K562 (cell line): ENCODE measurements around the gene TMEM248. TPM values are rescaled to one million over a fixed set of nuclear protein-coding genes. Genes with fewer than 3 reads are reported as not detected.

Experiments
- ATF3 ChIP-seq, 2 experiments: fragments of 450-650 bp in 1 of 2; sonication (generic) in 1 of 2; formaldehyde crosslinking in 1 of 2; IDR thresholded peaks in 1 of 2; conservative IDR thresholded peaks in 1 of 2; 2 replicates each; pipeline versions ENCODE4 v1.6.1 to v1.8.1; 2016 to 2023; ENCODE audit warnings: mild to moderate bottlenecking in 2 of 2, moderate library complexity in 2 of 2, inconsistent platforms in 1 of 2, missing genetic modification reagents in 1 of 2
- CBFA2T2 ChIP-seq: fragments of 450-650 bp; conservative IDR thresholded peaks from 2 replicates; pipeline ENCODE4 v1.6.1; 2017; ENCODE audit warnings: mild to moderate bottlenecking
- CBFB ChIP-seq: sonication (generic); formaldehyde crosslinking; IDR thresholded peaks from 2 replicates; pipeline ENCODE4 v1.4.0; 2020; ENCODE audit warnings: mild to moderate bottlenecking, missing genetic modification reagents
- CBX5 ChIP-seq: IDR thresholded peaks from 2 replicates; pipeline ENCODE4 v1.6.1; 2014; ENCODE audit warnings: low read depth, borderline replicate concordance
- DDX20 ChIP-seq: fragments of 450-650 bp; IDR thresholded peaks from 2 replicates; pipeline ENCODE4 v1.6.1; 2016; ENCODE audit warnings: missing genetic modification characterization, low read depth, mild to moderate bottlenecking, missing compliant biosample characterization, moderate library complexity
- DPF2 ChIP-seq: fragments of 450-650 bp; IDR thresholded peaks from 2 replicates; pipeline ENCODE4 v1.6.1; 2016
- ELF1 ChIP-seq: fragments of 200-800 bp; sonication (Bioruptor generic); IDR thresholded peaks from 2 replicates; pipeline ENCODE4 v1.6.1; 2016; ENCODE audit warnings: missing genetic modification characterization, missing compliant biosample characterization
- FOXK1 ChIP-seq: sonication (generic); formaldehyde crosslinking; IDR thresholded peaks from 2 replicates; pipeline ENCODE4 v1.8.0; 2022; ENCODE audit warnings: missing genetic modification reagents, mild to moderate bottlenecking, borderline replicate concordance
- FOXO4 ChIP-seq: fragments of 450-650 bp; formaldehyde crosslinking; IDR thresholded peaks from 2 replicates; pipeline ENCODE4 v1.4.0; 2020; ENCODE audit warnings: mild to moderate bottlenecking, moderate library complexity
- GTF2E2 ChIP-seq: fragments of 200-800 bp; sonication (Bioruptor generic); IDR thresholded peaks from 2 replicates; pipeline ENCODE4 v1.6.1; 2016; ENCODE audit warnings: missing genetic modification characterization, missing compliant biosample characterization
- HNRNPK ChIP-seq: fragments of 200-400 bp; formaldehyde crosslinking; IDR thresholded peaks from one replicate; pipeline ENCODE4 v1.6.1; 2018; ENCODE audit warnings: mild to moderate bottlenecking, low read depth, low read length; ENCODE audit not compliant: poor library complexity, severe bottlenecking
- KDM4B ChIP-seq, 2 experiments: fragments of 450-650 bp in 1 of 2; sonication (generic) in 1 of 2; IDR thresholded peaks; 2 replicates each; pipeline ENCODE4 v1.6.1; 2016 to 2017; ENCODE audit warnings: borderline replicate concordance in 2 of 2, antibody characterized with exemption in 1 of 2, low read depth in 1 of 2, mild to moderate bottlenecking in 1 of 2
- MCM3 ChIP-seq: fragments of 450-650 bp; IDR thresholded peaks from 2 replicates; pipeline ENCODE4 v1.6.1; 2016
- NFIC ChIP-seq: fragments of 450-650 bp; IDR thresholded peaks from 2 replicates; pipeline ENCODE4 v1.6.1; 2017; ENCODE audit warnings: mild to moderate bottlenecking, inconsistent platforms
- NR2C2 ChIP-seq, 2 experiments: fragments of 200-800 bp in 1 of 2; sonication (Bioruptor generic) in 1 of 2; sonication (generic) in 1 of 2; formaldehyde crosslinking in 1 of 2; IDR thresholded peaks; 2 replicates each; pipeline versions ENCODE4 v1.6.1 to v1.8.0; 2016 to 2022; ENCODE audit warnings: mild to moderate bottlenecking in 1 of 2, missing compliant biosample characterization in 1 of 2, missing genetic modification characterization in 1 of 2, missing genetic modification reagents in 1 of 2
- RUNX1 ChIP-seq: sonication (generic); IDR thresholded peaks from 2 replicates; pipeline ENCODE4 v1.6.1; 2016; ENCODE audit warnings: antibody characterized with exemption, low read depth
- SAP30 ChIP-seq: fragments of 200-600 bp; sonication (generic); IDR thresholded peaks from 2 replicates; pipeline ENCODE4 v1.6.1; 2012; ENCODE audit warnings: borderline replicate concordance, low read depth, mild to moderate bottlenecking, moderate library complexity, low read length, control low read depth, inconsistent platforms; ENCODE audit not compliant: insufficient read depth, poor library complexity, severe bottlenecking
- TAL1 ChIP-seq: fragments of 450-650 bp; IDR thresholded peaks from 2 replicates; pipeline ENCODE4 v1.6.1; 2016; ENCODE audit warnings: mild to moderate bottlenecking
- TBL1XR1 ChIP-seq, 2 experiments: IDR thresholded peaks; 2 replicates each; pipeline ENCODE4 v1.6.1; 2012; ENCODE audit warnings: improper control_type of control experiment in 2 of 2, low read length in 2 of 2, mild to moderate bottlenecking in 1 of 2
- ZBTB12 ChIP-seq: fragments of 250-450 bp; sonication (Bioruptor Pico); IDR thresholded peaks from 2 replicates; pipeline ENCODE4 v1.4.0; 2020
- ZC3H4 ChIP-seq: sonication (generic); formaldehyde crosslinking; IDR thresholded peaks from 2 replicates; pipeline ENCODE4 v1.9.0; 2021; ENCODE audit warnings: missing genetic modification reagents, borderline replicate concordance
- ZNF23 ChIP-seq: fragments of 250-450 bp; sonication (Bioruptor Pico); IDR thresholded peaks from 2 replicates; pipeline ENCODE4 v1.4.0; 2020; ENCODE audit warnings: mild to moderate bottlenecking
- ZNF589 ChIP-seq: fragments of 200-800 bp; sonication (Bioruptor generic); IDR thresholded peaks from 2 replicates; pipeline ENCODE4 v1.6.1; 2016; ENCODE audit warnings: low read depth, missing genetic modification characterization, missing compliant biosample characterization
- ZNF639 ChIP-seq, 2 experiments: fragments of 200-800 bp in 1 of 2; sonication (Bioruptor generic) in 1 of 2; sonication (generic) in 1 of 2; formaldehyde crosslinking in 1 of 2; IDR thresholded peaks in 1 of 2; conservative IDR thresholded peaks in 1 of 2; 2 replicates each; pipeline versions ENCODE4 v1.5.0 to v1.6.1; 2016 to 2020; ENCODE audit warnings: missing compliant biosample characterization in 1 of 2, missing genetic modification characterization in 1 of 2, missing genetic modification reagents in 1 of 2
- ZNF717 ChIP-seq: fragments of 250-450 bp; sonication (Bioruptor Pico); IDR thresholded peaks from 2 replicates; pipeline ENCODE4 v1.5.0; 2021
- polyA plus RNA-seq, 8 experiments: library from polyadenylated mRNA; depleted of rRNA in 4 of 8; stranded (reverse) in 5 of 8; unstranded in 3 of 8; fragments of >200 nt; fragmentation: Nextera tagmentation in 2 of 8; fragmentation: Illumina TruSeq in 1 of 8; extraction: Ambion mirVana in 2 of 8; extraction: Trizol in 1 of 8; gene quantifications; 2 replicates each; pipeline versions ENCODE4 v1.2.1 to v1.2.3, GENCODE V29; 2011 to 2014; ENCODE audit warnings: inconsistent platforms in 1 of 8, missing spikeins in 1 of 8
- total RNA-seq, 7 experiments: library from RNA; depleted of rRNA in 6 of 7; stranded (reverse); fragments of >200 nt in 6 of 7; fragmentation: Illumina TruSeq in 2 of 7; extraction: Trizol in 2 of 7; gene quantifications; 2 replicates each; pipeline versions ENCODE4 v1.2.1 to v1.2.3, GENCODE V29; 2011 to 2021; ENCODE audit warnings: low replicate concordance in 1 of 7

The TMEM248 gene
- total and polyA plus RNA-seq, 9 of the 15 experiments (the other 6 are each of a cell fraction or from before 2014, with no cell fraction given), result 6.3 to 132 (median 64.4) TPM

GRCh38 chr7:66930341-66930740 is 9.3 kb downstream of the TMEM248 start (continued):
- TF ChIP-seq DPF2, result peak; percentile 52; the same call in 1 of the 2 replicates
- no peak for TF ChIP-seq RUNX1
- no peak for TF ChIP-seq HNRNPK
- TF ChIP-seq MCM3, result no peak
- no peak for TF ChIP-seq FOXO4 (CRISPR knock-in tag)
- no peak for TF ChIP-seq DDX20 (tag)
- no peak for TF ChIP-seq NR2C2 (CRISPR knock-in tag; IDR thresholded peaks at IDR 0.05)
- no peak for TF ChIP-seq NR2C2 (tag; IDR thresholded peaks at IDR 0.05)
- 0 out of 2 replicates have a peak, but pooled peaks have one; percentile 6 for TF ChIP-seq TAL1
- TF ChIP-seq NFIC, result no peak
- TF ChIP-seq TBL1XR1 (IDR thresholded peaks at IDR 0.05; ENCODE audit: low read length in 2 of 2), result peak in 1 of 2 experiments; percentile 79; a peak in 2 of 4 replicates
- no peak for TF ChIP-seq CBX5
- no peak for TF ChIP-seq ZBTB12 (CRISPR knock-in tag)
- no peak for TF ChIP-seq KDM4B (IDR thresholded peaks at IDR 0.05; ENCODE audit: borderline replicate concordance in 2 of 2, low read depth in 1 of 2)
- no peak for TF ChIP-seq FOXK1 (CRISPR knock-in tag)
- TF ChIP-seq CBFA2T2, result no peak
- no peak for TF ChIP-seq ZNF23
- peak; percentile 25; the same call in 1 of the 2 replicates for TF ChIP-seq ELF1 (tag)
- no peak; the same call in 1 of the 2 replicates for TF ChIP-seq ATF3 (IDR thresholded peaks at IDR 0.05)
- no peak for TF ChIP-seq ATF3 (CRISPR knock-in tag; conservative IDR thresholded peaks at IDR 0.05)
- no peak for TF ChIP-seq GTF2E2 (tag)
- no peak for TF ChIP-seq CBFB (CRISPR knock-in tag)
- no peak for TF ChIP-seq SAP30
- TF ChIP-seq ZNF639 (CRISPR knock-in tag; conservative IDR thresholded peaks at IDR 0.05 in 1 of 2, IDR thresholded peaks at IDR 0.05 in 1 of 2), result no peak
- no peak for TF ChIP-seq ZNF717 (CRISPR knock-in tag)
- TF ChIP-seq ZC3H4 (CRISPR knock-in tag), result no peak
- TF ChIP-seq ZNF589 (CRISPR knock-in tag), result no peak
